HepG2 (cell line): ENCODE results near the gene JPT1. TPM values are rescaled to one million over a fixed set of nuclear protein-coding genes. Genes with fewer than 3 reads are reported as not detected.

Experiments
- HMGXB3 ChIP-seq: sonication (generic); formaldehyde crosslinking; IDR thresholded peaks from 2 replicates; pipeline ENCODE4 v1.4.0; 2020; ENCODE audit warnings: missing genetic modification reagents, borderline replicate concordance
- KMT2B ChIP-seq: IDR thresholded peaks from 2 replicates; pipeline ENCODE4 v1.6.1; 2016; ENCODE audit warnings: missing genetic modification reagents, missing compliant biosample characterization
- MAZ ChIP-seq, 2 experiments: sonication (generic) in 1 of 2; formaldehyde crosslinking in 1 of 2; IDR thresholded peaks; 2 replicates each; pipeline versions ENCODE4 v1.5.0 to v1.6.1; 2012 to 2020; ENCODE audit warnings: low read depth in 2 of 2, mild to moderate bottlenecking in 2 of 2, borderline replicate concordance in 1 of 2, improper control_type of control experiment in 1 of 2, low read length in 1 of 2, missing genetic modification reagents in 1 of 2, moderate library complexity in 1 of 2
- PLRG1 ChIP-seq: fragments of 450-650 bp; conservative IDR thresholded peaks from 2 replicates; pipeline ENCODE4 v1.6.1; 2016
- RORA ChIP-seq: sonication (generic); formaldehyde crosslinking; IDR thresholded peaks from 2 replicates; pipeline ENCODE4 v1.5.0; 2020; ENCODE audit warnings: mild to moderate bottlenecking, missing genetic modification reagents, moderate library complexity
- SALL1 ChIP-seq: sonication (generic); formaldehyde crosslinking; IDR thresholded peaks from 2 replicates; pipeline ENCODE4 v1.8.0; 2022; ENCODE audit warnings: mild to moderate bottlenecking, missing genetic modification reagents
- TCF7 ChIP-seq: sonication (generic); IDR thresholded peaks from 2 replicates; pipeline ENCODE4 v1.6.1; 2016; ENCODE audit warnings: antibody characterized with exemption, low read depth
- XRCC5 ChIP-seq: fragments of 200-400 bp; formaldehyde crosslinking; optimal IDR thresholded peaks from 2 replicates; pipeline ENCODE3; 2017; ENCODE audit warnings: mild to moderate bottlenecking, low read length
- ZNF142 ChIP-seq: sonication (generic); formaldehyde crosslinking; IDR thresholded peaks from 2 replicates; pipeline ENCODE4 v1.4.0; 2020; ENCODE audit warnings: missing genetic modification reagents
- ZNF441 ChIP-seq: sonication (generic); formaldehyde crosslinking; IDR thresholded peaks from 2 replicates; pipeline ENCODE4 v1.7.0; 2021; ENCODE audit warnings: missing genetic modification reagents, borderline replicate concordance
- ZNF496 ChIP-seq: sonication (generic); formaldehyde crosslinking; IDR thresholded peaks from 2 replicates; pipeline ENCODE4 v1.8.1; 2023; ENCODE audit warnings: mild to moderate bottlenecking, moderate library complexity, missing genetic modification reagents; ENCODE audit not compliant: insufficient replicate concordance
- polyA plus RNA-seq, 8 experiments: library from polyadenylated mRNA; depleted of rRNA in 3 of 8; stranded (reverse) in 7 of 8; unstranded in 1 of 8; fragments of >200 nt; fragmentation: Illumina TruSeq in 4 of 8; extraction: Trizol in 4 of 8; gene quantifications; 2 replicates each; pipeline versions ENCODE4 v1.2.1 to v1.2.3, GENCODE V29; 2011 to 2016; ENCODE audit warnings: low read depth in 4 of 8, missing spikeins in 1 of 8, mixed read lengths in 1 of 8; ENCODE audit not compliant: insufficient read depth in 1 of 8
- total RNA-seq, 5 experiments: library from RNA; depleted of rRNA; stranded (reverse); fragments of >200 nt; fragmentation: Illumina TruSeq; extraction: Trizol; gene quantifications; 2 replicates each; pipeline ENCODE4 v1.2.3, GENCODE V29; 2016; ENCODE audit warnings: low read depth in 1 of 5

JPT1 gene
- total and polyA plus RNA-seq, 2 of the 13 experiments (the other 11 are each of a cell fraction or from before 2014, with no cell fraction given), result 43.3 to 256 TPM

GRCh38 chr17:75090871-75091854, 63.1 kb downstream of the JPT1 start (continued):
- TF ChIP-seq ZNF142 (CRISPR knock-in tag), result 0 out of 2 replicates have a peak, but pooled peaks have one; percentile 48
- TF ChIP-seq KMT2B (CRISPR knock-in tag), result 0 out of 2 replicates have a peak, but pooled peaks have one; percentile 34
- no peak for TF ChIP-seq ZNF441 (CRISPR knock-in tag)
- 0 out of 2 replicates have a peak, but pooled peaks have one; percentile 19 for TF ChIP-seq MAZ (IDR thresholded peaks at IDR 0.05; ENCODE audit: borderline replicate concordance, low read depth, low read length)
- peak; percentile 65 for TF ChIP-seq MAZ (CRISPR knock-in tag; IDR thresholded peaks at IDR 0.05; ENCODE audit: low read depth)
- no peak for TF ChIP-seq ZNF496 (CRISPR knock-in tag)
- no peak; the same call in 1 of the 2 replicates for TF ChIP-seq TCF7
- peak; percentile 82 for TF ChIP-seq SALL1
- 0 out of 2 replicates have a peak, but pooled peaks have one; percentile 28 for TF ChIP-seq HMGXB3 (CRISPR knock-in tag)
- peak; percentile 87 for TF ChIP-seq XRCC5
- no peak for TF ChIP-seq PLRG1
- TF ChIP-seq RORA (CRISPR knock-in tag), result no peak
